GM19395 (cell line): ENCODE measurements around the gene RPUSD1.

Experiments
- ATAC-seq: cut with Tn5 transposase; IDR thresholded peaks from one replicate; pipeline ENCODE4 v1.9.1; 2021; ENCODE audit warnings: mild to moderate bottlenecking, moderate library complexity; ENCODE audit not compliant: unreplicated experiment

Gene RPUSD1

DNA sequence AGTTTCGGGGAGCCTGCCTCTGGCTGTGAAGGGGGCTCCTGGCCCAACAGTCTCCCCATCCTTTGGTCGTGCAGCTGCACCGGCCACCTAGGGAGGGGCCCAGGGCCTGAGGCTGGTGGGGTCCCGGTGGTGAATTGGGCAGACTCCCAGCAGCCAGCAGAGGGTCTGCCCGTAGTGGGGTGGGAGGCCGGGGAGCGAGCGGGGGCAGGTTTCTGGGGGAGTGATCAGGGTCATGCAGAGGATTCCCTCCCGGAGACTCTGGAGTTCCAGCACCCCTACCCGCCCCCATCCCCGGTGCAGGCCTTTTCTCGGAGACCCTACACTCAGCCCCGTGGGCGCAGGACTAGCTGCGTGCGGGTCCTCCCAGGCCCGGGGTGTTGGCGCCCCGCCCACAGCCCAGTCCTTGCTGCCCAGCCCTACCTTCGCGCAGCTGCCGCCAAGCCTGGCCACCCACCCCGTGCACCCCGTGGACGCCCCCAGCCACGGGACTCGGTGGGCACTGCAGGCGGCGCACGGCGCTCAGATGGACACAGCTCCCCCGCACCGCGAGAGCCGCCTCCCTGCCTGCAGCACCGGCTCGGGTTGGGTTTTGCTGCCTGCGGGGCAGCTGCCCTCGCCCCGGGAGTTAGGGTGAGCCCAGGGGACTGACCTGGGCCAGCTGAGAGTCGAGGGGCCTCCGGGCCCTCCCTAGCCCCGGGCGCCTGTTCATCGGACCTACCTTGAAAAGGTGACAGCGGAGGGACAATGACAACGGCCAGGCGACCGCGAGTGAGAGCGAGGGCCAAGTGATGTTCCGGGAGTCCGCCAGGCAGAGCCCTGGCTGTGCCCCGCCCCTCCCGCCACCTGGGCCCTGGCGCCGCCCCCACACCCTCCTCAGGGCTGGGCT lies 12.0 kb upstream of the RPUSD1 start, which contains the start of gene GNG13:
TSS of gene GNG13 (minus strand) at position 787 of the 886 bp plus-strand sequence. CDS start 1,657 bp downstream, outside the sequence.
- no peak for ATAC-seq

DNA sequence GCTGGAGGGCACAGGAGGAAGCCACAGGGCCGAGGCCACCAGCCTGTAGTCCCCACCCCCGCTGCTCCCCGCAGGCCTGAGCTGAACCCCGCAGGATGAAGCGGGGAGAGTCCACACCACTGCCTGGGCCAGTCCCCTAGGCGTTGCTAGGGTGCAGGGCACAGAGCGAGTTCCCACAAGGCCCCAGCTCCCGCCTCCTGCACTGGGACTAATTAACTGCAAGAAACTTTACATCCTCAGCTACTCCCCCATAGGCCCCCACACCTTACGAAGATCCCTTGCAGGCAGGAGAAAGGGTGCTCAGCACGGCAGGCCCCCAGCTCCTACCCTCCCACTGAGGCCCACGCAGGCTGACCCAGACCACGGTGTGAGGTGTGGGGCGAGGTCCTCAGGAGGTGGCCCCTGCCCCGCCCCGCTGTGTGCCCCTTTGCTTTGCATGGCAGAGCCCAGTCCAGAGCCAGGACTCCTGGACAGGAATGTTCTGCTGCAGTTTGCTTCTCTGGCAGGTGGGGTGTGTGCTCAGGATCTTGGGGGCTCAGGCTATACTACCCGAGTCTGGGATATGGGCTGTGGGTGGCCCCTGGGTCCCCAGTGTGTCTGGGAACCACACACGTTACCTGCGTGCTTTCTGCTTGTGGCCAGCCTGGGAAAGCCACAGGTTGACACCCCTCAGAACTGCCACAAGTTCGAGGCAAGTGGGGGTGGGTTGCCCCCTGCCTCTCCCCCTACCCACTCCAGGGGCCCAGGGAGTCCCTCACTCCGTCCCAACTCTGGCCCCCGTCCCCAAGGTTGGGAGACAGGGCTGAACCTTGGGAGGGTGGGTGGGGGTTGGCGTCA lies 11.1 kb upstream of the RPUSD1 start:
- no peak for ATAC-seq

DNA sequence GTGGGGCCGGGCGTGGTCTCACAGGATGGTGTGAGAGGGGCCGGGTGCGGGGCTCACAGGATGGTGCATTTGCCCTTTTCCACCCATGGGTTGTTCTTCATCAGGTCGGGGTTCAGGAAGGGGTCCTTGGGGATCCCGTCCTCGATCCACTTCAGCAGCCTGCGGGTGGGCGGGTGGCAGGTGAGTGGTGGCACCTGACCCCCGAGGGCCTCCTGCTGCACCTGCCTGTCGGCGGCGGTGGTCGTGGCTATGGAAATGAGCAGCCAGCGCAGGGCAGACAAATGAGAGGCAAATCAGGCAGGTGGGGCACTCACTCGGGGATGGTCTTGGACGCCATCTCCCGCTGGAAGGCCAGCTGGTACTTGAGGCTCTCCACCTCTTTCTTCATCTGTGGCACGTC lies 10.5 kb upstream of the RPUSD1 start:
- ATAC-seq, result no peak

DNA sequence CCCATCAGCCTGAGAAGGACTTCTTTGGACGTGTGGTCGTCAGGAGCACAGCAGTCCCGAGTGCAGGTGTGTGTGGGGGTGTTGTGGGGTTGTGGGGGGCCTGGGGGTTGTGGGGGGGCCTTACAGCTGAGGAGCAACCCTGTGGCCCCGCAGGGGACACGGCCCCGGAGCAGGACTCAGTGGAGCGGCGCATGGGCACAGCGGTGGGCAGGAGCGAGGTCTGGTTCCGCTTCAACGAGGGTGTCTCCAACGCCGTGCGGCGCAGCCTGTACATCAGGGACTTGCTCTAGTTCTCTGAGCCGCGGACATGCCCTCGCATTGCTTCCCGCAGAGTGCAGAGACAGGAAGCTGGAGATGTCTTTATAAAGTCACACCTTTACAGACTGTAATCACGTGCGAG lies 9.5 kb upstream of the RPUSD1 start:
- ATAC-seq, result no peak

DNA sequence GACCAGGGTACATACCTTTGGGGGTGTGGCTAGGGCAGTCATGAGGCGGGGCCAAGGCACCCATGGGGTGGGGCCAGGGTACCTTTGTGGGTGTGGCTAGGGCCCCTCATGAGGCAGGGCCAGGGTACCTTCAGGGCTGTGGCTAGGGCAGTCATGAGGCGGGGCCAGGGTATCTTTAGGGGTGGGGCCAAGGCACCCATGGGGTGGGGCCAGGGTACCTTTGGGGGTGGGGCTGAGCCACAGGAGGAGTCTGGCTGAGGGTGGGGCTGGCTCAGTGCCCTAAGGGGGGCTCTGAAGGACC lies 8.9 kb upstream of the RPUSD1 start:
- no peak for ATAC-seq

DNA sequence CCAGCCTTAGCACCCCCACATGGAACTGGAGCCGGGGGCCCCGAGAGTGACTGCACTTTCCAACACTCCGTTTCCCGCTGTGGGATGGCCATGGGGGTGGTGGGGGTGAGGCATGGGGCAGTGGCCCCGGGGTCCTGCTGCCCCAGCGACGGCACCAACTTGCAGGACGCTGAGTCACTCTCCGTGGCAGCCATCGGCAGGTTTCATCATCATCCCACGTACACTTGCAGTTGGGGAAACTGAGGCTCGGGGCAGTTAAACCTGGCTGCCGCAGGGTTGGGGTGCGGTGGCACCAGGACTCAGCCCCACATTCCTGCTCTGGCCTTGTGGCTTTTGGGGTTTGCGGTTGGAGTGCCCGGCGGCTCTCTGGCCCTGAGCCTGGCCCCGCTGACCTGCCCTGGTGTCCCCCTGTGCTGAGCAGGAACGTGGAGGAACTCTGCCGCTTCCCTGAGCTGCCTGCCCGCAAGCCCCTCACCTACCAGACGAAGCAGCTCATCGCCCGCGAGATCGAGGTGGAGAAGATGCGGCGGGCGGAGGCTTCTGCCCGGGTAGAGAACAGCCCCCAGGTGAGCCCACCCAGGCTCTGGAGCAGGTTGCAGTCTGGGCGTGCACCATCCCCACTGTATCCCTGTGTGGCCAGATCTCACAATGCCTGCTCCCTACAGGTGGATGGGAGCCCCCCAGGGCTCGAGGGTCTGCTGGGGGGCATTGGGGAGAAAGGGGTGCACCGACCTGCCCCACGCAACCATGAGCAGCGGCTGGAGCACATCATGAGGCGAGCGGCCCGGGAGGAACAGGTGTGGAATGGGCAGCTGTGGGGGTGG lies 8.3 kb upstream of the RPUSD1 start:
- ATAC-seq, result no peak

DNA sequence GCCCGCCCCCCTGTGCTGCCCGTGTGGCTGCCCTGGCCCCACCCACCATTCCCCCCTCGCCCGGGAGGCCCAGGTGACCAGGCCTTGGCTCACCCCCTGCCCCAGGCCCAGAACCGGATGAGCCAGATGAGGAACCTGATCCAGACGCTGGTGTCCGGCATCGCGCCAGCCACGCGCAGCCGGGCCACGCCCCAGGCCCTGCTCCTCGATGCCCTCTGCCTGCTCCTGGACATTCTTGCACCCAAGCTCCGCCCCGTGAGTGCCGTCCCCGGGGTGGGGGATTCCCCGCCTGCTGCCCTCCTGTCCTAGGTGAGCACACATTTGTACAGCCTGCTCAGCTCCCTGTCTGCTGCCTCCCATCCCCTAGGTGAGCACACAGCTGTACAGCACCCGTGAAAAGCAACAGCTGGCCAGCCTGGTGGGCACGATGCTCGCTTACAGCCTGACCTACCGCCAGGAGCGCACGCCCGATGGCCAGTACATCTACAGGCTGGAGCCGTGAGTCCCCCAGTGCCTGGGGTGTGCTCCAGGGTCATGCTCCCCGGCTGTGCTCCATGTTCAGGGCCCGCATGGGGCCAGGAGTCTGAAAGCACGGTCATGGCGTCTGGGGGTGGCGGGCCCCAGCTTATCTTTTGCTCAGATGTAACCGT lies 7.5 kb upstream of the RPUSD1 start:
- no peak for ATAC-seq

DNA sequence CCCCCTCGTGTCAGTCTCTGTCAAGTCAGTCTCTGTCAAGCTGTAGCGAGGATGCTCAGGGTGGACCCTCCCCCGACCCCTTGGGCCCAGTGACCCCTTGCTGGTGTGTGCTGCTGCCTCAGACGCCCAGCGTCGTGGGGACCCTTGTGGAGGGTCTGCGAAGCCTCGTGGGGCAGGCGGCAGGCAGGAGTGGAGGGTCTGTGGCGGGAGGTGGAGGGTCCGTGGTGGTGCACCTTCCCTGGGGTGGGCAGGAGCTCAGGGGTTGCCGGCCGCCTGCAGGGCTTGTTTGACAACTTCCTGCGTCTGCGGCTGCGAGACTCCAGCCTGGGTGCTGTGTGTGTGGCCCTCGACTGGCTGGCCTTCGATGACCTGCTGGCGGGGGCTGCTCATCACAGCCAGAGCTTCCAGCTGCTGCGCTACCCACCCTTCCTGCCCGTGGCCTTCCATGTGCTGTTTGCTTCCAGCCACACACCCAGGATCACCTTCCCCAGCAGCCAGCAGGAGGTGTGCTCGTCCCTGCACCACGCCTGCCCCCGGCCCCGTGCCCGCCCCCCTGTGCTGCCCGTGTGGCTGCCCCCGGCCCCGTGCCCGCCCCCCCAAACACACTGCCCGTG lies 6.8 kb upstream of the RPUSD1 start:
- no peak for ATAC-seq

DNA sequence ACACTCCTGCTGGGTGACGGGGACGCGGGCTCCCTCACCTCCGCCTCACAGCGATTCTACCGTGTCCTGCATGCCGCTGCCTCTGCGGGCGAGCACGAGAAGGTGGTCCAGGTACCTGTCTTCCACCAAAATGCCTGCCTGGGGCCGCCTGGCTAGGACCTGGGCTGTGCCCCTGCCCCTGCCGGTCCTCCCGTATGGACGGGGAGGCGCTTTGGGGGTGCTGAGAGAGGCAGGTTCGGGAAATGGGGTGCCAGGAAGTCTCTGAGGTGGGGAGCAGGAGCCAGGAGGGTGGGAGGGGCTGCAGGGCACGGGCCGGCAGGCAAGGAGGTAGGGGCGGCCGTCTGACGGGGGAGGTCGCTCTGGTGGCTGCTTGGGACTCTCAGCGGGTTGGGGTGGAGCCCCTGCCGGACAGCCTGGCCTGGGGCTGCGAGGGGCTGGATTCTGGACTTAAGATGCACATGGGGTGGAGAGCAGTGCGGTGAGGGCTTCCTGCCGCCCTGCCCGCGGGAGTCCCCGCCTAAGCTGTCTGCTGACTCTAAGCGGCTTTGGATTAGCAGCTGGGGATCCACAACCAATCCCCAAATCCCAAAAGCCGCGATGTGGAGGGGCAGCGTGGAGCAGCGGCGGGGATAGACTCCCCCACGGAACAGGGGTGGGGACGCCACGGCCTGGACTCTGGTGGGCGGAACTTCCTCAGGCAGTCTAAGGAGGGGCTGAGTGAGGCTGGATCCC lies 6.1 kb upstream of the RPUSD1 start:
- no peak for ATAC-seq

DNA sequence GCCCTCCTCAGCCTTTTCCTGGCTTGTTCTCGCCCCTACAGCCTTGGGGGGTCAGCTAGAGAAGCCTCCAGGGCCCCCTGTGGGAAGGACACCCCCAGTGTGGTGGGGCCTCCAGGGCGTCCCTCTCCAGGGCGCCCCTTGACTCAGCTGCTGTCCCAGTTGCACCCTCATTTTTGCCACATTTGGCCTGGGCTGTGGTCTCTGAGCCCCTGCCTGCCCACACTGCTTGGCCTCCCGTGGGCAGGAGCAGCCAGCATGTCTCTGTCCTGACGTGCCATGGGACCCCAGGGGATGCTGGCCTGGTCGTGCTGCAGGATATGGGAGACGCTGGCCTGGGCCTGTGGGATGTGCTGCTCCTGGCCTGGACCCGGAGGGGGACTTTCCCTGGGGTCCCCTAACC lies 5.2 kb upstream of the RPUSD1 start:
- no peak for ATAC-seq

DNA sequence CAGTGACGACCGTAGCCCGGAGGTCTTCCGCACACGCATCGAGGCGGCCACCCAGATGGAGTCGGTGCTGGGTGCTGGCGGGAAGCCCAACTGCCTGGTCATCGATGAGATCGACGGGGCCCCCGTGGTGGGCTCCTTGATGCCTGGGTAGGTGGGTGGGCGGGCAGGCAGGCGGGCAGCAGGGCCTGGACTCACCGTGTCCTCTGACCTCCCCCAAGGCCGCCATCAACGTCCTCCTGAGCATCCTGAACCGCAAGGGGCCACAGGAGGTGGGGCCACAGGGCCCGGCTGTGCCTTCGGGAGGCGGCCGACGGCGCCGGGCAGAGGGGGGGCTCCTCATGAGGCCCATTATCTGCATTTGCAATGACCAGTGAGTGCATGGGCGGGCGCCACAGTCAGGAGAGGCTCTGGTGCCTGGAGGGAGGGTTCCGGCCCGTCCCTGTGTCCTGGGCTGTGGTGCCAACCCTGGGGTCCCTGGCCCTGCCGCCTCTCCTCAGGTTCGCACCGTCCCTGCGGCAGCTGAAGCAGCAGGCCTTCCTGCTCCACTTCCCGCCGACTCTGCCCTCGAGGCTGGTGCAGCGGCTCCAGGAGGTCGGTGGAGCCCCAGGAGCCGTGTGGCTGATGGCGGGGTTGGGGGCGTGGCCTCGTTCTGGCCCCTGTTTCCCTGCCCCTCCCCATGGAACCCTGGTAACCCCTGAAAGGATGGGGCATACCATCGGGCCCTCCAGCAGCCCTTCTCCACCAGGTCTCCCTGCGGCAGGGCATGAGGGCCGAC lies 4.2 kb upstream of the RPUSD1 start:
- no peak for ATAC-seq

DNA sequence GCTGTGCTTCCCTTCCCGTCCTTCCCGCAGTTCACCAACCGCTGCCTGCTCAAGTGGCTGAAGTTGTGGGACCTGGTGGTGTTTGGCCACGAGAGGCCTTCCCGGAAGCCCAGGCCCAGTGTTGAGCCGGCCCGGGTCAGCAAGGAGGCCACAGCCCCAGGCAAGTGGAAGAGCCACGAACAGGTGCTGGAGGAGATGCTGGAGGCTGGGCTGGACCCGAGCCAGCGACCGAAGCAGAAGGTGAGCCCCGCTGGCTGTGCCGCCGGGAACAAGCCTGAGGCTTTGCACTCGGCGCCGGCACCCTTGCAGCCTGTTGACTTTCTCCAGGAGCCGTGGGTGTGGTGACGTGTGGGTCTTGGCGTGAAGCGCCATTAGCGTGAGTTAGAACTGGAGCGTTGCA lies 3.0 kb upstream of the RPUSD1 start:
- no peak for ATAC-seq

DNA sequence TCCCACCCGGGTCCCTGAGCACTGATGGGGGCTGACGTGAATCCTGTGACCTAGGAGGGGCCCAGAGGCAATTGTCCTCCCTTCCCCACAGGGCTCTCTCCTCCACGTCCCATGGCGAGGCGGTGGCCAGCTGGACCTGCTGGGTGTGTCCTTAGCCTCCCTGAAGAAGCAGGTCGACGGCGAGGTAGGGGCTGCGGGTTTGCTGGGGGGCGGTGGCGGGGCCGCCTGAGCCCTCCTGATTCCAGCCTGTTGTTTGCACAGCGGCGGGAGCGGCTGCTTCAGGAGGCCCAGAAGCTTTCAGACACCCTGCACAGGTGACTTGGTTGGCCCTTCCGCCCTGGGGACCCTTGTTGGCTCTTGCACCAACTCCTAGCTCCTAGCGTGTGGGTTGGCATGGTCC lies 1.9 kb upstream of the RPUSD1 start:
- ATAC-seq, result no peak

DNA sequence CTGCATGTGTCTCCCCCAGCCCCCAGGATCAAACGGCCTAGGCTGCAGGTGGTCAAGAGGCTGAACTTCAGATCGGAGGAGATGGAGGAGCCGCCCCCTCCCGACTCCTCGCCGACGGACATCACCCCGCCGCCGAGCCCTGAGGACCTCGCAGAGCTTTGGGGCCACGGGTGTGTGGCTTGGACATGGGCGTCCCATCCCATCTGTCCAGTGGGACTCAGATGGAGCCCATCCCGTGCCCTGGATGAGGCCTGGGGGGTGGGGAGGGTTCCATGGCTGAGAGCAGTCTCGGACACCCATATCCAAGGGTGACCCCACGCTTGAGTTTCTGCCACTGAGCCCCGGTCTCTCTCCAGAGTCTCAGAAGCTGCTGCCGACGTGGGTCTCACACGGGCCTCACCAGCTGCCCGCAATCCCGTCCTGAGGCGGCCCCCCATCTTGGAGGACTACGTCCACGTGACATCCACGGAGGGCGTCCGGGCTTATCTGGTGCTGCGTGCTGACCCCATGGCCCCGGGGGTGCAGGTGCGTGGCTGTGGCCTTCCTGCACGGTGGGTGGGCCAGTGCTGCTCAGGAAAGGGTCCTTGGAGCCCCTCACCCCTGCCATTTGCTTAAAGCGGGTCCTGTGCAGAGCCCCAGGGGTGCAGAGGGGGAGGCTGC lies 1.1 kb upstream of the RPUSD1 start:
- ATAC-seq, result no peak

DNA sequence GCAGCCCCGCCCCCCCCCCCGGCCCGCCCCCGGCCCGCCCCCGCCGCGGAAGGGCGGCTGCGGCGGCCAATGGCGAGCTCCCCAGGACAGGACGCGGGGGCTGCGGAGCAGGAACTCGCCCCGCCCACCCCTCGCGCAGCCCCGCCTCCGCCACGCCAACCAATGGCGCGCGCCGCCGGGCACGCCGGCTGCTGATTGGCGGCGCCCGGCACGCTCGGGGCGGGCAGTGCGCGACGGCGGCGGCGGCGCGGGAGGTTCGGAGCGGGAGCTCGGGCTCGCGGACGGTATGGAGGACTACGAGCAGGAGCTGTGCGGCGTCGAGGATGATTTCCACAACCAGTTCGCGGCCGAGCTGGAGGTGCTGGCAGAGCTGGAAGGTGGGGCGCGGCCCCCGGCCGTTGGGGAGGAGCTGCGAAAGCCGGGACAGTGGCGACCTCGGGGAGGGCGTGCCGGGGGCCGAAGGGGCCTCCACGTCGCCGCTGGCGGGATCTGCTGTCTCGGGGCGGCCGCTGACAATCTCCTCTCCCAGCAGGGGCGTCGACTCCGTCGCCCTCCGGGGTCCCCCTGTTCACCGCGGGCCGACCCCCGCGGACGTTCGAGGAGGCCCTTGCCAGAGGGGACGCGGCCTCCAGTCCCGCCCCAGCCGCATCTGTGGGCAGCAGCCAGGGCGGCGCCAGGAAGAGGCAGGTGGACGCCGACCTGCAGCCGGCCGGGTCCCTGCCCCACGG lies 382 bp upstream of the RPUSD1 start, which contains the start of gene CHTF18:
TSS of gene CHTF18 (plus strand) at position 222 of the 728 bp plus-strand sequence. CDS start at position 287, 65 bp downstream.
- peak; percentile 72 for ATAC-seq

DNA sequence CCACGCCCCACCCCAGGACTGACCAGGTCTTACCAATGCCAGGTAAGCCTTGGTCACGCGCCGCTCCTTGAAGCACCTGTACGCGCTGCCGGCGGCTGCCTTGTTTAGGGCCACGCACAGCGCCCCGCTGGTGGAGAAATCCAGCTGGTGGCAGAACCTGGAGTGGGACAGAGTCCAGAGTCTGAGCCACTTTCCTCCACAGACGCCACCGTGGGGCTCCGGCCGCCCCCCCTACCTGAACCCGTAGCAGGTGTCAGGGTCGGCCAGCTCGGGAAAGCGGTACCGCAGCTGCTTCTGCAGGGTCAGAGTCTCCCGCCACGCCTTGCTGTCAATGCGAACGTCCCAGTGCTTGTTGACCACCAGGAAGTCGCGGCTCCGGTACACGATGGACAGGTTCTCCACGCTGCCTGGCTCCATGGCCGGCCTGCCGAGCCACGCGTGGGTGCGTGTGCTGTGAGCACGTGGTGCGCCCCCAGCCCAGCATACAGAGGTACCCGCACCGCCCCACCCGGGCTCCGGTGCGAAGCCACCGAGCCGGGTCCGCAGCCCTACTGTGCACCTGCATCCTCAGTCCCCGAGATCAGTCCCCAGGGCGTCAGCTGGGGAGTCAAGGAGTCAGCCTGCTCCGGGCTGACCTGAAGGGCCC lies 737 bp downstream of the RPUSD1 start:
- no peak for ATAC-seq
